Measurements from ENCODE around the gene SYNE2.

SYNE2 gene

DNA sequence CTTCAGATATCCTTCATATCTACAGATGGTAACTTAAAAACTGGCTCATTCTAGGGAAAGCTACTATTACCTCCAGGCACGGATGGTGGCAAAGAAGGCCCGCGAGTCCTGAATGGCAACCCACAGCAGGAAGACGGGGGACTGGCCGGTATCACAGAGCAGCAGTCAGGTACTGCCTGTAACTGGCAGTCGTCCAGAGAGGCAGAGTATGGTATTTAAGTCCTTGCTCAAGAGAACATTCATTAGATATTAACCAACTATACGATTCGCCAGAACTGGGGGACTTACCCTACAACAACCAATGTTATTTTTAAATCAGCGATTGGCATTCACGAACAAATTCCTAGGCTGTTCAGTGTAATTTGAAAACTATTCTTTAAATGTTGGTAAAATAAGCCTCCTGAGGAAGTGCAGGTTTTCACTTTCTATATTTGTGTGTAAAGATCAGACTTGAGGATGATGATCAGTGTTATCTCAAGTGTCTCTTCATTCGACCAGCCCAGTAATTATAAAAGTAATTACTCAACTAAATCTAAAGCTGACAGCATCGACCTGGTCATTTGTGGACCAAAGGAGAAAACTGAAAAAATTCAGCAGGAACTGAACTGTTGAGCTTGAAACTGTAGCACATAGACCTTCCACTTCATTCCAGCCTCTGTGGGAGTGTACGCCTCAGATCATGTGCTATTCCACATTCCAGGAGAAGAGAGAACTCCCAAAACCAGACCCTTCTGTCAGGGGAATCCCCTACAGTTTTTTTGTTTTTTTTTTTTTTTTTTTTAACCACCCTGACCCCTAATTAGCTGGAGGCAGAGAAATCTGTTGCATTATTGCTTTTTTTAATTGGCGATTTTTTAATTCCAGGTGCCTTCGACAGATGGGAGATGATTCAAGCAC, 365.8 kb downstream of the SYNE2 start:
- no peak for DNase-seq (ENCODE audit: low read depth)

DNA sequence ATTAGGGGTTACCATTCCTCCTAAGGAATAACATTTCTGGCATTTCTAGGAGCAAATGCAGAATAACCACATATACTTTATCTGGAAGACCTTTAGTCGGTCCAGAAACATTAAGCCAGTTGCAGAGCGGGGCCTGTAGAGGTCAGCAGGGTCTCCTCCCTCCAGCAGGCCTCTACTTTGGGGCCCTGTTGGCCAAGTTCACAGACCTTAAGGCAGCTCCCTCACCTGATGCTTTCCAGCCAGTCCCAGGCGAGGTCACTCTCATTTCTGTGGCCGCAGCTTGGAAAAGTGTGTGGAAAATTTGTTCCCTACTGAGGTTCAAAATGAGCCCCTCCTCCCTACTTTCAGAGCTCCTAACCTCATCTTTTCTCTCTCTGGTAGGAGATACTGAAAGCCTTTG, 367.3 kb downstream of the SYNE2 start:
- no peak for DNase-seq (ENCODE audit: low read depth)

DNA sequence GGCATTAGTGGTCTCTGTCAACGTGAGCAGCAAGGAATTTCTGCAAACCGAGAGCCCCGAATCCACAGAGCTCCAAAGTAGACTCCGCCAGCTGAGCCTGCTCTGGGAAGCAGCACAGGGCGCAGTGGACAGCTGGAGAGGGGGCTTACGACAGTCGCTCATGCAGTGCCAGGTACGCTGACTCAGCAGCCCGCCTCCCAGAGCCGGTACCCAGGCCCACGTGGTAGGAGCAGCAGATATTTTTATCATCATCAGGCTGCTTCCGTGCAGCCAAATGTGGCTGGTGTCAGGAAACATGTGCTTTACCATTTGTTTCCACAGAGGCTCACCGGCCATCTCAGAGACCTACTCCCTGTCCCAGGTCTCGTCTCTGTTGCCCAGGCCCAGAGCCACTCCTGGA, 367.7 kb downstream of the SYNE2 start:
- no peak for DNase-seq (ENCODE audit: low read depth)

DNA sequence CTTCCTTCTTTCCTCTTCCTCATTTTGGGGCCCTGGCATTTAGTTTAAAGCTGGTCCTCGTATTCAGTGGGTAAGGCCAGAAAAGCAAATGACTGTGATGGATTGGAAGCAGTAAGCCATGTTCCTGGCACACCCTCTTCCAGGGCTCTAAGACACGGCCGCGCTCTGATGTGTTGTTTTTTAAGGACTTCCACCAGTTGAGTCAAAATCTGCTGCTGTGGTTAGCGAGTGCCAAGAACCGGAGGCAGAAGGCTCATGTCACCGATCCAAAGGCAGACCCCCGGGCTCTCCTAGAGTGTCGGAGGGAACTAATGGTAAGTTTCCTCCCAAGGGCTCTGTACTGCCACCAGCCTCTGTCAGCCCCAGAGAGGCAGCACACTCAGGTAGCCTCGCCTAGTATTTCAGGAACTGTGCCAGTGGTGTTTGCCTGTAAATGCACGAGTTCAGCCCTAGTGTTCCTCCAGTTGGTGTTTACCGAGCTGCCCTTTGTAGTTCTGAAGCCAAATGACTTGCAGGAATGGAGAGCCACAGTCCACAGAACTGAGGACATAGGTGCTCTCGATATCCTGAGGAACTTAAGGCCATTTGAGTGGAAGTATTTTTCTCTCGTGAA, 368.7 kb downstream of the SYNE2 start:
- DNase-seq (ENCODE audit: low read depth): no peak

GRCh38 chr14:64225151-64225757, 372.4 kb downstream of the SYNE2 start:
- DNase-seq (ENCODE audit: low read depth): no peak

DNA sequence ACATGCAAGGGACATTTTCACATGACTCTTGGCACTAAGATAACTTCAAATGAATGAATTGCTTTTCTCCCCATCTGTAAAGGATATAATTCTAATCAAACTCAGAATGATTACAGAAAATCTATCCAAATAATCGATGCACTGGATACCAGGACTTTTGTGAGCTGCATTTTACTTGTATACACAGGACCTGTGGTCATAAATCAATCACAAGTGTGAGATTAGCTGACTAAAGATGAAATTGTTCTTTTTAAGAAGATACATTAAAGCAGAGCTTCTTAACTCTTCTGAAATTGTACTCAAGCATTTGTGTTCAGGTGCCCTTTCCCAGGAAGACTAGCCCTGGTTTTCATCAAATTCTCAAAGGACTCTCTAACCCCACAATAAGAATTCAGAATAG, 375.1 kb downstream of the SYNE2 start:
- DNase-seq (ENCODE audit: low read depth): no peak

- no peak for DNase-seq (ENCODE audit: low read depth)
Measured at GRCh38 chr14:64229489-64229888, 376.7 kb downstream of the SYNE2 start.

DNA sequence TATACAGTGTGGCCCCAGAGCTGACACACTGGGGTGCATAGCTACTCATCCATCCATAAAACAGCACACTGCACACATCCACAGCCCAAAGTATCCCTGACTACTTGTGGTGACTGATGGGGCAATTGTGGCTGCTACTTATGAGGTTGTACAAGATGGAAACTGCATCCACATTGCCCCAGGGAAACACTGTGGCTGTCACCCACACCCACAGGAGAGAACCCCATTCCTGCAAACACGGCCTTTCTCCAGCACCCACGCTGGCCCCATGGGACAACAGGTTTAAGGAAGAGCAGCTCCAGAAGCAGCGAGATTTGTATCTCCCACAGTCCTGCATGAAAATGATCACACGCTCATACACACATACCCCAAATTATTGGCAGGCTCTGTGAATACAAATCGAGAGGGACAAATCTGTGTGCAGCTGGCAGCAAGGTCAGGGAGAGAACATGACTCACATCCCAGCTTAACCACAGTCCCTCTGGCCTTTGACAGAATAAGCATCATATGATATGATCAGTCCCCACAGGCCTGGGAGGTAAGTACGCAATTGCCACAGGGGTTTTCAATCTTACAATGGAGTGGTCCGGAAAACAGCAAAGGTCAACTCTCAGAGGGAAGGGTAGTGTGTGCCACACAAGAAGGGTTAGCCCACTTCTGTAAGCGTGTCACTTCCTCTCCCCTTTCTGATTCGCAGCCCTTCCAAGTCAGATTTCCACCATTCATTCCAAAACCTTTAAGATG, 379.5 kb downstream of the SYNE2 start:
- DNase-seq (ENCODE audit: low read depth): no peak

GRCh38 chr14:64232944-64233343, 380.1 kb downstream of the SYNE2 start:
- no peak for DNase-seq (ENCODE audit: low read depth)

- DNase-seq (ENCODE audit: low read depth): no peak
Measured at GRCh38 chr14:64233531-64234190, 380.9 kb downstream of the SYNE2 start.

DNA sequence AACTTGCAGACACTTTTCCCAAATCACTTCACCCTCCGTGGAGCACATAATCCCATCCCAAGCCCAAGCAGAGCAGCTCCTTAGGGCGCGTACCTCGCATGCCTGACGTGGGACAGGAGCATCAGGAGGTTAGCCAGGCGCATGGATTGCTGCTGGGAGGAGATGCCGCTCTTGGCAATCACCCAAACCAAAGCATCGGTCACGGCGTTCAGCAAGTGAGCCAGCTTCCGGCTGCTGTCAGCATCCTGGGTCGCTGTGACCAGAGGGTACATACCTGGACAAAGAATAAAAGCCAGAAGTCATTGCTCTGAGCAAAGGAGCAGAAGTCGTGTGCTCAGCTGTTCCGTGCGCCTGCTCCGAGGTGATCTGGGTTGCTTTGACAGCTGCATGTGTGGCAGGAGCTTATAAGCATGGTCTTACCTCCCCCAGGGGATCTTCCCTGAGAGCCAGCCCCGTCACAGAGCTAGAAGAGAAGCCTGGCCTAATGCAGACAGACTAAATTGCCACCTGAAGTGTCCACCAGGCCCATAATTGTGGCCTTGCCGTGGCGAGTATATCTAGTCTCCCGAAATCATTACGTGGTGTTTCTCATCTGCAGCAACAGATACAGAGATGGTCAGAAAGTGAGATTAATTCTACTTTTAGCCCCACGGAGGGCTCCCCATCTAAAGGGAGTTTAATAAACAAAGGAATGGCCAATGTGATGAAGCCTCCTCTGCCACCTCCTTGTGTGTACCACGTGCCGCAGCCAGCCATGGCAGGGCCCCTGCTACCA, 382.3 kb downstream of the SYNE2 start:
- no peak for DNase-seq (ENCODE audit: low read depth)

DNA sequence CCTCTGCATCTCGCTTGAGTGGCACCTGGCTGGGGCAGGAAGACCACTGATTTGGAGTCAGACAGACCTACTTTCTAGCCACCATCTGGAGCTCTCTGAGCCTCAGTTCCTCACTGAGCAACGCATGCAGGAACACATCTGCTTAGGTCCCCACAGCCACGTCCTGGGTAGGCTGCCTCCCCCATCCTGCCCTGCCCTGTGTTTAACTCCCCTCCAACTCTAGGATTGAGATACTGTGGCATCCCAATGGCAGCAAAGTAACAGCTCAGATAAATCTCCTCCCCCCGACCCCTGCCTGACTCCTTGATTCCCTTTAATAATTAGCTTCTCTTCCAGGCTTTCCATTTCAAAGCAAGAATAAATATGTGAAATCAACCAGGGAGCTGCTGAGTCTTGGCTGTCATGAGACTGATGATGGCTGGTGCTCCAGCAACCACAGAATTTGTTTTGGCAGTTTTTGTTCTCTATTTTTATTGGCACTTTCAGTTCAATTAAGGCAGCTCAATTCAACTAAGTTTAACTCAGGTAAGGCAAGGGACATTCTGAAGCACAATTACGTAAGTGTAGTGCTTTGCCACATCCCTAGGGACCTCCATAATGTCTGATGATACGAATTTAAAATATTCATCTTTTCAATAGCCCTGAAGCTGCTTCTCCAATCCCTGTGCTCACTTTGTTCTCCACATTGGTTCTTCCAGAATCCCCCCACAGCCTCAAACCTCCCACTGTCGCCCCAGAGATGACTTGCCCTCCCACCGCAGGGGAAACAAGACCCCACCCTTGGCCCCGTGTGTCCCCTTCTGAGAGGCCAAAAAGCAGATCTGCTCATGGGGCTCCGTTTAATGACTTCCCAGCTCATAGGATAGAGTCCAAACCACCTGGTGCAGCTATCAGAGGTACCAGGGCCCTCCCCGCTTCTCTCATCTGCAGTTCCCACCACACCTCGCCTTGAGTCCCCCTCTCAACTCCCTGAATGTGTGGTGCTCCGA, 383.1 kb downstream of the SYNE2 start:
- DNase-seq (ENCODE audit: low read depth): no peak

GRCh38 chr14:64238049-64238448, 385.2 kb downstream of the SYNE2 start:
- DNase-seq (ENCODE audit: low read depth): no peak

DNA sequence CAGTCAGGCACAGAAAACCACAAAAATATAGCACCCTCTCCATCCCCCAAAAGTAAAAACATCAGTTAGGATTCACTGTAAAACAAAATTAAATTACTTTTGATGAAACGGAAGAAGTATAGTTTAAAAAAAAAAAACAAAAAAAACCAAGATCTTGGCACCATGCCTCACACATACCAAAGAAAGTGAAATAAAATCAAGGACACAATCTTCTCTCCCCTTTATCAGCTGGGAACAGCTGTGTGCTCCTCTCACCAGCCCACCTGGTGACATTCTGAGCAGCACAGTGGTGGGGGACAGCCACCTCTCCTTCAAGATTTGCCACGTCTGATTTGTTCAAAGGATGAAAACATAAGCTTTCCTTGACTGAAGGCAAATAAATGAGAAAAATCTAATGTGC, 385.8 kb downstream of the SYNE2 start:
- DNase-seq (ENCODE audit: low read depth): no peak

- no peak for DNase-seq (ENCODE audit: low read depth)
Measured at GRCh38 chr14:64244279-64244678, 391.5 kb downstream of the SYNE2 start.

GRCh38 chr14:64245491-64245890, 392.7 kb downstream of the SYNE2 start:
- no peak for DNase-seq (ENCODE audit: low read depth)

DNA sequence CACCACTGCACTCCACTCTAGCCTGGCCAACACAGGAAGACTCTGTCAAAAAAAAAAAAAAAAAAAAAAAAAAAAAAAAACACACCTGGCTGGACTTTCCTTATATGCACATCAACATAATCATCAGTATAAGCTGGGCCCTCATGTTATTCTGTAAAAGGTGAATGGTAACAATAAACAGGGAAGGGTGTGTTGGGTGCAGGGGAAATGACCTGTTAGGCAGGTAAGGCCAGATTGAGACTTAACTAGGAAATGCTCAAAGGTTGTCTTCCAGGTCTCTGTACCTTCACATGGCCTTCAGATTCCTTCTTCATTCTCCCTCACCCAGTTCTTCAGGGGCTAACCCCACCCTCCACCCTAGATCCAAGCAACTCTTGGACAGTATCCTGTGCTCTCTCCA, 393.9 kb downstream of the SYNE2 start:
- DNase-seq (ENCODE audit: low read depth): no peak

- no peak for DNase-seq (ENCODE audit: low read depth)
Measured at GRCh38 chr14:64247195-64247594, 394.4 kb downstream of the SYNE2 start.

- DNase-seq (ENCODE audit: low read depth): no peak
Measured at GRCh38 chr14:64248689-64249088, 395.9 kb downstream of the SYNE2 start.

DNA sequence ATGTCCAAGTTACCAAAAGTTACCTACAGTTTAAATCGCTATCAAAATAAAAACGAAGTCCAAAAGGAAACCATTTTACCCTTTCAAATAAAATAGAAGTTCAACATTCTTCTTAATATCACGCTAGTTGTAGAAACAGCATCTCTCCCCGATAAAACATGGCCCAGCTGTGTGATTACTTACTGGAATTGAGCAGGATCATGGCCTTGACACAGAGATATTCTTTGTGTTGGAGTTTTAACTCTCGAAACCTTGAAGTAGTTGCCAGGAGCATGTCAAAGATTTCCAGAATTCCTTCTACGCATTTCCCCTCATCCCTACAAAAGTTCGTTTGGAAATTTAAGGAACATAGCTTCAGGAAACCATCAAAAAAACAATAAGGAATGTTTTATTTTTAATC, 396.6 kb downstream of the SYNE2 start:
- no peak for DNase-seq (ENCODE audit: low read depth)

Measured in stimulated activated CD8-positive, alpha-beta memory T cell treated with anti-CD3 and anti-CD28 coated beads, Interleukin-12 subunit alpha, Interleukin-12 subunit beta, amount 100 ng/mL, for 1 hour (primary cell).